ENCODE results near the gene WDR91. TPM values are rescaled to one million over a fixed set of nuclear protein-coding genes. Genes with fewer than 3 reads are reported as not detected.

The WDR91 gene
- total and polyA plus RNA-seq, 8 donors, result 6.3 to 79.4 (median 15.5) TPM

DNA sequence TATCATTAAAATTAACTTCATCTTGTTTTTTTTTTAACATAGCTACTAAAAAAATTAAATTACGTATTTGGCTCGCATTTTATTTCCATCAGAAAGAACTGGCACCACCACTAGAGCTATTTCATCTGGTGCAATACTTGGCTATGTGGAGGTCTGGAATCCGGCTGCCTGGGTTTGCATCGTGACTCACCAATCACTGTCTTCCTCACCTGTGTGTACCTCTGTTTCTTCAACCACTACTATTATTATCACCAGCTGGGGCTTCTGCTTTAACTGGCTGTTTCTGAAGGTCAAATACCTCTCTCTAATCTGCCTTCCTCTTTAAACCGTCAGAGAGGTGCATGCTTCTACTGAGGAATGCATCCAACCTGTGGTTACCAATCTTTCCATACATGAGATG lies 6.5 kb downstream of the WDR91 start:
- no peak for DNase-seq
- H3K27ac ChIP-seq, result no peak overlapping the region
- intact Hi-C loops (cut with DNase I; ENCODE audit: low total_unique reads), result no loop called here
- H3K4me1 ChIP-seq, result peaks cover 16 to 52% (median 35%) of the 10 kb centered on the region in 4 donors
- H3K27me3 ChIP-seq, result no peaks in the 10 kb centered on the region
- H3K4me3 ChIP-seq, result no peak overlapping the region
- H3K9me3 ChIP-seq, result no peaks in the 10 kb centered on the region
- H3K36me3 ChIP-seq, result peaks cover 36 to 69% (median 66%) of the 10 kb centered on the region in 4 donors
- 83 to 88% (median 85%) methylated on average over 5 of the region's 5 CpGs for WGBS, 5 donors
- TF ChIP-seq EP300 (IDR thresholded peaks at IDR 0.05), result no peak

- intact Hi-C loops (cut with DNase I; ENCODE audit: low total_unique reads), result no loop called here
- H3K9me3 ChIP-seq, result no peaks in the 10 kb centered on the region
- H3K36me3 ChIP-seq, result peaks cover 42 to 74% (median 71%) of the 10 kb centered on the region in 4 donors
- no peak for DNase-seq
- H3K27me3 ChIP-seq, result no peaks in the 10 kb centered on the region
- peaks cover 11 to 47% (median 30%) of the 10 kb centered on the region in 4 donors for H3K4me1 ChIP-seq
- 56 to 80% (median 70%) methylated on average over 4 to 6 of the region's 6 CpGs for WGBS, 5 donors
- H3K4me3 ChIP-seq, result no peak overlapping the region
- H3K27ac ChIP-seq, result no peak overlapping the region
- TF ChIP-seq POLR2AphosphoS5 (IDR thresholded peaks at IDR 0.05), result no peak
Observed at GRCh38 chr7:135204341-135204749, 7.0 kb downstream of the WDR91 start.

- 74 to 88% (median 79%) methylated on average over 2 of the region's 2 CpGs for WGBS, 5 donors
- peaks cover 0 to 23% (median 12%) of the 10 kb centered on the region in 4 donors for H3K4me1 ChIP-seq
- no peaks in the 10 kb centered on the region for H3K27me3 ChIP-seq
- no peak overlapping the region for H3K27ac ChIP-seq
- intact Hi-C loops (cut with DNase I; ENCODE audit: low total_unique reads), result no loop called here
- no peak for DNase-seq
- peaks cover 64 to 100% (median 98%) of the 10 kb centered on the region in 4 donors for H3K36me3 ChIP-seq
- TF ChIP-seq POLR2A (IDR thresholded peaks at IDR 0.05) (no peak), EP300 (IDR thresholded peaks at IDR 0.05) (no peak), POLR2AphosphoS5 (IDR thresholded peaks at IDR 0.05) (no peak), CTCF (IDR thresholded peaks at IDR 0.05) (no peak)
- no peaks in the 10 kb centered on the region for H3K9me3 ChIP-seq
- H3K4me3 ChIP-seq, result no peak overlapping the region
Observed at GRCh38 chr7:135201350-135201749, 10.0 kb downstream of the WDR91 start.

- no peak for DNase-seq
- Histone ChIP-seq H3K4me1 (peaks cover 0 to 23% (median 12%) of the 10 kb centered on the region in 4 donors), H3K9me3 (no peaks in the 10 kb centered on the region), H3K36me3 (peaks cover 69 to 100% (median 100%) of the 10 kb centered on the region in 4 donors), H3K27me3 (no peaks in the 10 kb centered on the region), H3K27ac (no peak overlapping the region), H3K4me3 (no peak overlapping the region)
- intact Hi-C loops (cut with DNase I; ENCODE audit: low total_unique reads), result no loop called here
- TF ChIP-seq POLR2A (IDR thresholded peaks at IDR 0.05) (no peak), EP300 (IDR thresholded peaks at IDR 0.05) (no peak), POLR2AphosphoS5 (IDR thresholded peaks at IDR 0.05) (no peak), CTCF (IDR thresholded peaks at IDR 0.05) (no peak)
- 40 to 71% (median 52%) methylated on average over 3 of the region's 3 CpGs for WGBS, 5 donors
Observed at GRCh38 chr7:135200821-135201331, 10.4 kb downstream of the WDR91 start.

DNA sequence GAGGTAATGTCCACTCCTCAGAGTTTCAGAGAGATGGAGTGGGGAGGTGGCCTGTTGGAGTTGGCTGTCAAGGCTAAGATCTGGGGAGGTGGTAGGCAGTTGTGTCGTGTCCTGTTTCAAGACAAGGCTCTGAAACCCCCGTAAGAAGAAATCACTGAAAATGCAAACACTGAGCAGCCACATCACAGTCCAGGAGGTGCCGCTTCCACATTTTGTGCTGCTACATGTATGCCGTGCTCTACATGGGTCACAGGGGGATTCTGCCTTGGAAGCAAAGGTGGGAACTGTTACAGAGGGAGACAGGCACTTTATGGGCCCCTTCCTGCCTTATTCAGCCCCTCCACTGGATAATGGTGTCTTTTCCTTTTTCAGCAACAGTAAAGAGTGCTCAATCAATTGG lies 11.9 kb downstream of the WDR91 start:
- intact Hi-C loops (cut with DNase I; ENCODE audit: low total_unique reads), result no loop called here
- no peak overlapping the region for H3K27ac ChIP-seq

More for the DNA sequence above, 11.9 kb downstream of the WDR91 start:
- TF ChIP-seq EP300 (IDR thresholded peaks at IDR 0.05) (no peak), CTCF (IDR thresholded peaks at IDR 0.05) (no peak), POLR2A (IDR thresholded peaks at IDR 0.05) (no peak), POLR2AphosphoS5 (IDR thresholded peaks at IDR 0.05) (no peak)
- no peaks in the 10 kb centered on the region for H3K27me3 ChIP-seq
- no peak overlapping the region for H3K4me3 ChIP-seq
- peaks cover 67 to 100% (median 100%) of the 10 kb centered on the region in 4 donors for H3K36me3 ChIP-seq
- peaks cover 0 to 23% (median 12%) of the 10 kb centered on the region in 4 donors for H3K4me1 ChIP-seq
- 89 to 98% (median 94%) methylated on average over 4 of the region's 4 CpGs for WGBS, 5 donors
- no peaks in the 10 kb centered on the region for H3K9me3 ChIP-seq
- DNase-seq, result no peak
